Astrocyte (in vitro differentiated cells and primary cell): ENCODE results near the gene DLGAP5. TPM values are rescaled to one million over a fixed set of nuclear protein-coding genes. Genes with fewer than 3 reads are reported as not detected.

Experiments used
- DNase-seq: peaks from one replicate; pipeline ENCODE4 v3.0.0-alpha.2; 2010; ENCODE audit warnings: low read depth
- FAIRE-seq: peaks from 2 replicates; lab custom pipeline; 2011; peaks lifted over from hg19 to GRCh38; lab: Jason Lieb, UNC
- H2AFZ ChIP-seq: 2 replicates; pipeline ENCODE4 v1.6.0; 2012; ENCODE audit warnings: low read depth, low read length, inconsistent platforms
- H3K27ac ChIP-seq: 2 replicates; pipeline ENCODE4 v1.5.1; 2011; ENCODE audit warnings: low read depth, low read length, inconsistent platforms
- H3K27me3 ChIP-seq: 2 replicates; pipeline ENCODE4 v1.6.0; 2011; ENCODE audit warnings: low read length, inconsistent platforms; ENCODE audit not compliant: insufficient read depth
- H3K36me3 ChIP-seq: 2 replicates; pipeline ENCODE4 v1.5.1; 2011; ENCODE audit warnings: low read length, inconsistent platforms; ENCODE audit not compliant: insufficient read depth
- H3K4me1 ChIP-seq: 2 replicates; pipeline ENCODE4 v1.5.1; 2011; ENCODE audit warnings: low read length, inconsistent platforms; ENCODE audit not compliant: insufficient read depth
- H3K4me2 ChIP-seq: 2 replicates; pipeline ENCODE4 v1.6.0; 2012; ENCODE audit warnings: low read length, inconsistent platforms
- H3K4me3 ChIP-seq: 2 replicates; pipeline ENCODE4 v1.5.1; 2011; ENCODE audit warnings: low read depth, mild to moderate bottlenecking, low read length, inconsistent platforms; ENCODE audit not compliant: insufficient read depth
- H3K79me2 ChIP-seq: 2 replicates; pipeline ENCODE4 v1.6.0; 2012; ENCODE audit warnings: mild to moderate bottlenecking, low read length, inconsistent platforms; ENCODE audit not compliant: insufficient read depth
- H3K9ac ChIP-seq: 2 replicates; pipeline ENCODE4 v1.6.0; 2012; ENCODE audit warnings: mild to moderate bottlenecking, low read length, inconsistent platforms
- H3K9me3 ChIP-seq: 2 replicates; pipeline ENCODE4 v1.5.1; 2012; ENCODE audit warnings: low read depth, mild to moderate bottlenecking, low read length, inconsistent platforms; ENCODE audit not compliant: insufficient read depth
- H4K20me1 ChIP-seq: 2 replicates; pipeline ENCODE4 v1.6.0; 2012; ENCODE audit warnings: low read length, inconsistent platforms; ENCODE audit not compliant: insufficient read depth
- H3K27ac Mint-ChIP-seq: one replicate; pipeline ENCODE4 v1.8.0; 2021; ENCODE audit warnings: mild to moderate bottlenecking, mixed read lengths; ENCODE audit not compliant: unreplicated experiment
- H3K27me3 Mint-ChIP-seq: one replicate; pipeline ENCODE4 v1.8.0; 2021; ENCODE audit warnings: low read depth, mixed read lengths; ENCODE audit not compliant: unreplicated experiment
- H3K36me3 Mint-ChIP-seq: one replicate; pipeline ENCODE4 v1.8.0; 2021; ENCODE audit warnings: low read depth, mixed read lengths; ENCODE audit not compliant: unreplicated experiment
- H3K4me1 Mint-ChIP-seq: one replicate; pipeline ENCODE4 v1.8.0; 2021; ENCODE audit warnings: low read depth, mixed read lengths; ENCODE audit not compliant: unreplicated experiment
- H3K4me3 Mint-ChIP-seq: one replicate; pipeline ENCODE4 v1.8.0; 2021; ENCODE audit warnings: mild to moderate bottlenecking, moderate library complexity, mixed read lengths; ENCODE audit not compliant: unreplicated experiment
- H3K9me3 Mint-ChIP-seq: one replicate; pipeline ENCODE4 v1.8.0; 2021; ENCODE audit warnings: mild to moderate bottlenecking, mixed read lengths; ENCODE audit not compliant: unreplicated experiment
- CTCF ChIP-seq: IDR thresholded peaks from 2 replicates; pipeline ENCODE4 v1.5.1; 2011; ENCODE audit warnings: low read depth, mild to moderate bottlenecking, inconsistent platforms, low read length, moderate library complexity; ENCODE audit not compliant: insufficient read depth
- EZH2 ChIP-seq: IDR thresholded peaks from 2 replicates; pipeline ENCODE4 v1.6.1; 2012; ENCODE audit warnings: mild to moderate bottlenecking, low read length, inconsistent platforms; ENCODE audit not compliant: insufficient read depth
- total RNA-seq: library from RNA; stranded (reverse); gene quantifications from 2 replicates; pipeline ENCODE4 v1.2.1, GENCODE V29; 2021

Gene DLGAP5
- total RNA-seq, 1 donor from 2014 or later: 5.4 TPM

- Histone ChIP-seq H3K9ac (no peak overlapping the region), H2AFZ (no peak overlapping the region), H3K27ac (no peak overlapping the region), H3K4me1 (no peaks in the 10 kb centered on the region), H4K20me1 (no peaks in the 10 kb centered on the region), H3K4me3 (no peak overlapping the region), H3K27me3 (no peaks in the 10 kb centered on the region), H3K9me3 (no peaks in the 10 kb centered on the region), H3K36me3 (peaks cover 6% of the 10 kb centered on the region), H3K4me2 (no peak overlapping the region), H3K79me2 (no peaks in the 10 kb centered on the region)
- DNase-seq: no peak
- Mint-ChIP-seq H3K36me3 (no peaks in the 10 kb centered on the region), H3K4me1 (peaks cover 6% of the 10 kb centered on the region), H3K9me3 (no peaks in the 10 kb centered on the region), H3K27ac (no peak overlapping the region), H3K4me3 (no peak overlapping the region), H3K27me3 (no peaks in the 10 kb centered on the region)
- TF ChIP-seq EZH2 (no peak), CTCF (no peak)
- FAIRE-seq: no peak
Measured at GRCh38 chr14:55153951-55154350, 37.4 kb downstream of the DLGAP5 start.

GRCh38 chr14:55152052-55152753 lies 39.2 kb downstream of the DLGAP5 start:
- Mint-ChIP-seq H3K4me3 (no peak overlapping the region), H3K27me3 (no peaks in the 10 kb centered on the region), H3K9me3 (no peaks in the 10 kb centered on the region), H3K4me1 (peaks cover 3% of the 10 kb centered on the region), H3K36me3 (no peaks in the 10 kb centered on the region), H3K27ac (no peak overlapping the region)
- Histone ChIP-seq H3K27ac (no peak overlapping the region), H3K79me2 (no peaks in the 10 kb centered on the region), H3K4me3 (no peak overlapping the region), H3K9ac (no peak overlapping the region), H3K9me3 (no peaks in the 10 kb centered on the region), H3K36me3 (peaks cover 6% of the 10 kb centered on the region), H3K27me3 (no peaks in the 10 kb centered on the region), H3K4me1 (no peaks in the 10 kb centered on the region), H4K20me1 (no peaks in the 10 kb centered on the region), H2AFZ (no peak overlapping the region), H3K4me2 (no peak overlapping the region)
- DNase-seq (peak; percentile 19), FAIRE-seq (no peak)
- TF ChIP-seq CTCF (no peak), EZH2 (no peak)

- no peaks in the 10 kb centered on the region for H3K79me2 ChIP-seq
- no peak overlapping the region for H3K27ac Mint-ChIP-seq
- H3K9me3 Mint-ChIP-seq: no peaks in the 10 kb centered on the region
- H3K36me3 Mint-ChIP-seq: no peaks in the 10 kb centered on the region
- no peak overlapping the region for H2AFZ ChIP-seq
- TF ChIP-seq CTCF (no peak), EZH2 (no peak)
- H3K36me3 ChIP-seq: no peaks in the 10 kb centered on the region
- no peaks in the 10 kb centered on the region for H4K20me1 ChIP-seq
- no peak for DNase-seq
- H3K27me3 ChIP-seq: no peaks in the 10 kb centered on the region
- H3K4me1 ChIP-seq: no peaks in the 10 kb centered on the region
- H3K4me3 Mint-ChIP-seq: no peak overlapping the region
- H3K4me3 ChIP-seq: no peak overlapping the region
- H3K27me3 Mint-ChIP-seq: no peaks in the 10 kb centered on the region
- H3K27ac ChIP-seq: no peak overlapping the region
- FAIRE-seq: no peak
- H3K4me1 Mint-ChIP-seq: peaks cover 3% of the 10 kb centered on the region
- H3K9ac ChIP-seq: no peak overlapping the region
- H3K4me2 ChIP-seq: no peak overlapping the region
- no peaks in the 10 kb centered on the region for H3K9me3 ChIP-seq
Measured at GRCh38 chr14:55151601-55152000, 39.8 kb downstream of the DLGAP5 start.
